OCI-M2 (cell line): Measurements from ENCODE around the gene ZNF439.
"Not testable (repeated sequence)": the region's sequence is repeated elsewhere in the genome, so short reads cannot be mapped to it uniquely, and the experiment has no call there.

Source experiments
- DNase-seq: peaks from one replicate; lab custom pipeline; 2025; ENCODE audit not compliant: unreplicated experiment; lab: John Stamatoyannopoulos, UW

ZNF439 gene

DNA sequence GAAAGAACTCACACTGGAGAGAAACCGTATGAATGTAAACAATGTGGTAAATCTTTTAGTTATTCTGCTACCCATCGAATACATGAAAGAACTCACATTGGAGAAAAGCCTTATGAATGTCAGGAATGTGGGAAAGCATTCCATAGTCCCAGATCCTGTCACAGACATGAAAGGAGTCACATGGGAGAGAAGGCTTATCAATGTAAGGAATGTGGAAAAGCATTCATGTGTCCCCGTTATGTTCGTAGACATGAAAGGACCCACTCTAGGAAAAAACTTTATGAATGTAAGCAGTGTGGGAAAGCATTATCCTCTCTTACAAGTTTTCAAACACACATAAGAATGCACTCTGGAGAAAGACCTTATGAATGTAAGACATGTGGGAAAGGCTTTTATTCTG lies 19.2 kb downstream of the ZNF439 start:
- DNase-seq: not testable (repeated sequence)

DNA sequence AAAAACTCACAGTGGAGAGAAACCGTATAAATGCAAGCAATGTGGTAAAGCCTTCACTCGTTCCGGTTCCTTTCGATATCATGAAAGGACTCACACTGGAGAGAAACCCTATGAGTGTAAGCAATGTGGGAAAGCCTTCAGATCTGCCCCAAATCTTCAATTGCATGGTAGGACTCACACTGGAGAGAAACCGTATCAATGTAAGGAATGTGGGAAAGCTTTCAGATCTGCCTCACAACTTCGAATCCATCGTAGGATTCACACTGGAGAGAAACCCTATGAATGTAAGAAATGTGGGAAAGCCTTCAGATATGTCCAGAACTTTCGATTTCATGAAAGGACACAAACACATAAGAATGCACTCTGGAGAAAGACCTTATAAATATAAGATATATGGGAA lies 19.7 kb downstream of the ZNF439 start:
- no peak for DNase-seq

DNA sequence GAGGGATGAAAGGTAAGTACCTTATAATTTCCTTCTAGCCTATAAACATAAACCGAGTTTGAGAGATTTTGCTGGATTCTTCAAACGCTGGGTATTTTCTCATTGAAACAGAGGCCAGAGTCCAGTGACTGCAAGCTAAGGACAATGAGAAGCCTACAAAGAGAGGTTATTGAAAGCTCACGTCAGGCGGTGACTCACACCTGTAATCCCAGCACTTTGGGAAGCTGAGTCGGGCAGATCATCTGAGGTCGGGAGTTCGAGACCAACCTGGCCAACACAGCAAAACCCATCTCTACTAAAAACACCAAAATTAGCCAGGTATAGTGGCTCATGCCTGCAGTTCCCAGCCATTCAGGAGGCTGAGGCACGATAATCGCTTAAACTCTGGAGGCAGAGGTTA lies 24.1 kb downstream of the ZNF439 start:
- no peak for DNase-seq

DNA sequence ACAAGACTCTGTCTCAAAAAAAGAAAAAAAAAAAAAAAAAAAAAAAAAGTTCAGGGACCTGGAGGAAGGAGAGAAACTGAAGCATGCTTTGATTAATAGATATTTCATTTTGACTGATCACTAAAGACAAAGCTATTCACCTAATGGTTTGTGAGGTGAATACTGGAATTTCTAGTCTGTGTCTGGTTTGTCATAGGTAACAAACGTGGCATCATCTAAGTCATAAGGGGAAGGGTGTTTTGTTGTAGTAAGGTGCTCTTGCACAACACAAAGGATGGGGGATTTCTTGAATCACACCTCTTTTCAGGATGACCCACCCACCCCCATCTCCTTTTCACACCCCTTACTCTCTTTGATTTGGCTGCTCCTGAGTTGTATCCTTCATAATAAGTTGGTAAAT lies 25.2 kb downstream of the ZNF439 start:
- DNase-seq: no peak

DNA sequence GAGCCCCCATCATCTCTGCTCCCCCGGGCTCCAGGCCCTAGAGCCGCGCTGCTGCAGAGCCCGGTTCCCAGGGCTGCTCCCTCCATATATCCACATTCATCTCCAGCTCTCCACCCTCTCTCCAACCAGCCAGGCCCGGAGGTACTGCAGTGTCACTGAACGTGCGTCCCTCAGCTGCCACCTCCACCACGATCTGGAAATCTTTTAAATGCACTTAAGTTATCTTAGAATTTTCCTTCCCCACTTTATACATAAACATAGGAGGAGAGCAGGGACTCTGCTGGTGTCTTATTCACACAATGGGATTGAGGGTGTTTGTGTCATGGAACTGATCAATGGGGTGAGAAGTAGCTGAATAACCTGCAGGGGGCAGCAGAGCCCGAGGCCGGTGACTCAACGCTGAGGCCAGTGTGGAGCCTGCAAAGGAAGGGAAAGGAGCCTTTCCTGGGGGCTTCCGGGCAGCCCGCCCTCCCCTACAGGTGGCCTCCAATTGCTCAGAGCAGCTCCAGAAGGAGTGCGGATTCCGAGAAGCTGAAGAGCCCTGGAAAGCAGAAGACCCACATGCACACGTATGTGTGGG lies 31.3 kb downstream of the ZNF439 start:
- DNase-seq: not testable (repeated sequence)

DNA sequence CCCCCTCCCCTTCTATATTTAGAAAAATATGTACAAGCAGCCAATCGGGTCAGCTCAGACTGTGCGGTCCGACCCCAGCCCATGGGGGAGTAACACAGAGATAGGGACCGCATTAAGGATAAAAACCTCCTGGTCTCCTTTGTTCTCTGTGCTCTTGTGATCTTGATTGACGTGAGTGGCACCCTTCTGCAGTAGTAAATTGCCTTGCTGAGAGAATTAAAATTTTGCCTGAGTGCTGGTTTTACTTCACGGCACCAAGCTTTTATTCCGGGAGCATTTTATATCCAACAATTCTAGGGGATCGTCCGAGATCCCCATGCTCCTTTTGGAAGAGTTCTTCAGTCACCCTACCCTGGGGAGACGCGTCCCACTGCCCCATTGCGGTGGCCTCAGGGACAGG lies 32.1 kb downstream of the ZNF439 start:
- no peak for DNase-seq

DNA sequence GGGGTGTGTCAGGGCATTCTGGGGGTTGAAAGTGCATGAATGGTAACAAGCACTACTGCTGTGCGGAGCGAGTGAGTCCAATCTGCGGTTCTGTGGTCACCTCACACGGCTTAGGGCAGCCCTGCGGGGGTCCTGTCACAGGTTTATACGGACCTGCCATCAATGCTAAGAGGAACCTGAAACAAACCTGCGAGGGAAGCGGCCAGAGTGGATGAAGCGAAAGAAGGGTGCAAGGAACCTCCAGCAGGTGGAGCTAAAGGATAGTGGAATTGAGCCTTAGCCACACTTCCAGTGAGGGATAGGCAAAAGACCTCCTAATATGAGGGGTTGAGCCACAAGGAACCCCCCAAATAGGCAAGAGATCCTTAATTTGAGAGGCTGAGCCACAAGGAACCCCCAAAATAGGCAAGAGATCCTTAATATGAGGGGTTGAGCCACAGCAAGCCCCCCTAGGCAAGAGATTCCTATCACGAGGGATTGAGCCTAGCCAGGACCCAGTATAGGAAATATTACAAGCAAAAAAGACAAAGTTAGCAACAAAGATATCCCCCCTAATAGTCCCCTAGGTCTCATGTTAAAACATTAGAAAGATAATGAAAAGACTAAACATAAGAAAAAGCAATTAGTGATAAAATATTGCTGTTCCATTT lies 32.8 kb downstream of the ZNF439 start:
- peak; percentile 93 for DNase-seq

DNA sequence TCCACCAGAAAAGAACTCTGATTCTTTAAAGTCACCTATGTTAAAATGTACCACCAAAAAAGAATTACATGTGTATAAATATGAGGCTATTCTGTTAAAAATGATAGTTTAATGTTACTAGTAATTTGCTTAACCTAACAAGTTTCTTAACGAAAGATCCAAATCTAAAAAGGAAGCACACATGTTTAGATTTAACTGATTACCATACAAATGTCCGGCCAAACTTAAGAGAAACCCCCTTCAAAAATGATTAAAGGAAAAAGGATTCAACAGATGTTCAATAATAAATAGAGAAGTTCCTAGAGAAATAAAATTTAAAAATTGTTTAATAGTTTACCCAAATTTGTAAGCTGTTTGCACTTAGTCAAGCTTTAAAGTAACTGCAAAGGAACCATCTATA lies 34.1 kb downstream of the ZNF439 start:
- no peak for DNase-seq

DNA sequence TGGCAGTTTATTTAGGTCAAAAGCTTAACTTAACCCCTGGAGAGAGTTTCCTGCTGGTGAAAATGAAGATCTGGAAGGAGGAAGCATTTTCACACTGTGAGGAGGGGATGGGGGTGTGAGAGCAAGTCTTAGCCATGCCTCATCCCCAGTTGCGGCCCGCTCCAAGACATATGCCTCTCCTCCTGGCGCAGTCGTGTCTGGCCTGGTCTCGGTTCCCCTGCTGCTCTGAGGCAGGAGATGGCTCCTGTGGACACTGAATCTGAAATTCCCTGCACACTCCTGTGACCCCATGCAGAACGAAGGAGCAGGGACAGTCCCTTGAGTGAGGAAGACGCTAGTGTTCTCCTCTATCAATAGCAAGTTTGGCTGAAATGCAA lies 38.7 kb downstream of the ZNF439 start:
- DNase-seq: no peak

DNA sequence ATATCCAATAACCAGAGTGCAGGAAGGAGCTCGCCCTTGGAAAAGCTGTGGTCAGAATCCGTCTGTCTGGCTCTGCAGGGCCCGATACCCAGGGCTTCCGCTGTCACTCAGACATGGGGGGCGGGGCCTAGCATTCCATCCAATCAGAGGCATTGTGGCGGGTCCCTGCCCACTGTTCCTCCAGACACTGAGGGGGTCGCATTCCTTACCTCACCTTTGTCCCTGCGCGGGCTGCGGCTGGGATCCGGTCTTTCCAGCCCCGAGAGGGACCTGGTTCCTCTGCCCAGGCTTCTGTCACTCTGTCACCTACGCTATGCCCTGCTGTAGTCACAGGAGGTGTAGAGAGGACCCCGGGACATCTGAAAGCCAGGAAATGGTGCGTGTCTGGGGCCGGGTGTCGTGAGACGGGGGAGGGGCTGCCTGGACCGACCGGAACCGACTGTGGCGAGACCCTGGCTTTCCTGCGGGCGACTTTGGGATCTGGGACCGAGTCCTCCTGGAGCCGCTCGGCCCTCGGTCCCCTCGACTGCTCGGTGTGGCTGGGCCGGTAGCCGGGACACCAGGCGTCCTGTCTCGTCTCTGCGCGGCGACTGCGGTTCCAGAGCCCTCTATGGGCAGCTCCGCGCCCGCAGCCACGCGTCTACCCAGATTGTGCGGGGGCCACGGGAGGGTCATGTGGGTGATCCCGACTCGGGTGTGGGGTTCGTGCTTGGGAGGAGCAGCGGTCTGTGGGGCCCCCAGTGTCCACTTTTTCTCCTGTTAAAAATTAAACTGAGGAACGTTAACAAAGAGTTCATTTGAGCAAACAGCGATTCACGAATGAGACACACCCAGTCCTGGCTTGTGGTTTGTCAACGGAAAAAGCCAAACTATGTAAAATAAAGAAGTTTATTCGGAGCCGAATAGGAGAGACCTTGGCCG lies 39.3 kb downstream of the ZNF439 start, which contains the start of gene ZNF69:
ZNF69 (plus strand) TSS at position 172 of the 921 bp plus-strand sequence; CDS start at position 314, 142 bp downstream.
- DNase-seq: peak; percentile 72

DNA sequence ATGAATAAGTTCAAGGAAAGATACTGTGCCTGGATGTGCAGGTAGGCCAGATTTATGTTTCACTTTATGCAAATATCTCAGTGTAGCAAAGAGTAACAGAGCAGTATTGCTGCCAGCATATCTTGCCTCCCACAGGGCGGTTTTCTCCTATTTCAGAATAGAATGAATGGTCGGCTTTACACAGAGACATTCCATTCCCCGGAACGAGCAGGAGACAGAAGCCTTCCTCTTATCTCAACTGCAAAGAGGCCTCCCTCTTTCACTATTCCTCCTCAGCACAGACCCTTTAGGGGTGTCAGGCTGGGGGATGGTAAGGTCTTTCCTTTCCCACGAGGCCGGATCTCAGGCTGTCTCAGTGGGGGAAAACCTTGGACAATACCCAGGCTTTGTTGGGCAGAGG lies 41.4 kb downstream of the ZNF439 start:
- DNase-seq: not testable (repeated sequence)

DNA sequence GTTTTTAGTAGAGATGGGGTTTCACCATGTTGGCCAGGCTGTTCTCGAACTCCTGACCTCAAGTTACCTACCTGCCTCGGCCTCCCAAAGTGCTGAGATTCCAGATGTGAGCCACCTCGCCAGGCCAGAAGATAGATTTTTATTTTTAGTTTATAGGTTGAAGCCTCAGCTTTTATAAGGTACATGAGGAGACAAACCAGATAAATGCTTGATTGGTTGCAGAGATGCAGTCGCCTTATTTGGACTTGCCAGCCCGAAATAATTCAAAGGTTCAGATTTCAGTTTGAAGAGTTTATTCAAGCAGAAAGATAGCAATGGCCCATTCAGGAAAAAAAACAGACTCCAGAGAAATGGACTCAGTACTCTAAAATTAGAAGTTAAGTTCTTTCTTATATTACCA lies 42.1 kb downstream of the ZNF439 start:
- DNase-seq: no peak

DNA sequence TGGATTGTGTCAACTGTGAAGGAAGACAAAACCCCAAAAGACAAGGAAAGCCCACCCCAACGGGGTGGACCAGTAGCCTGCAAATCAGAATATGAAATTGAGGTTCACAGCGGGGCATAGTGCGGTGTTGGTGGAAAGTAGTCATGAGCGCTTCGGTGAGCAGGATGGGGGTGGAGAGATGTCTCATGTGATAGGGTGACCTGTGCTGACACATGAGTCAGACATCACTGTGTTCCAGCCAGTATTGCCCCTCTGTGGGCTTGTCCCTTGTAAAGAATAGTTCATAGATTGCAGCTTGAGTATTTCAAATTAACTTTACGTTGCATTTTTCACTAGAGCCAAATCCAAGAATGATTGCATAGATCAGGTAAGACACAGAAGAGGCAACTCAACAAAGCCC lies 46.3 kb downstream of the ZNF439 start:
- no peak for DNase-seq

DNA sequence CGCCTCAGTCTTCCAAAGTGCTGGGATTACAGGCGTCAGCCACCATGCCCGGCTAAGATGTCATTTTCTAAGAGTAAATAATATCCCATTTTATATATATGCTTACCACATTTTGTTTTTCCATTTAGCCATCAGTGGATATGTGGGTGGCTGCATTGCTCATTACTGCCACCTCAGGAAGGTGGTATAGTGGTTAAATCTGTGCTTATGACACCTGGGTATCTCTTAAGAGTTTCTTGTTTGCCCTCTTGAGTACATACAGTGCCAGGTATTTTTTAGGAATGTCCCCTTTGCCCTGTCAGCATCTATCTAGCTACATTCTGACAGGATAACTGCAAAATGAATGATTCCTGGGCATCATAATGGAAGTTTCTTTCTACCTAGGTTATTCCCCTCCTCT lies 53.7 kb downstream of the ZNF439 start:
- no peak for DNase-seq

DNA sequence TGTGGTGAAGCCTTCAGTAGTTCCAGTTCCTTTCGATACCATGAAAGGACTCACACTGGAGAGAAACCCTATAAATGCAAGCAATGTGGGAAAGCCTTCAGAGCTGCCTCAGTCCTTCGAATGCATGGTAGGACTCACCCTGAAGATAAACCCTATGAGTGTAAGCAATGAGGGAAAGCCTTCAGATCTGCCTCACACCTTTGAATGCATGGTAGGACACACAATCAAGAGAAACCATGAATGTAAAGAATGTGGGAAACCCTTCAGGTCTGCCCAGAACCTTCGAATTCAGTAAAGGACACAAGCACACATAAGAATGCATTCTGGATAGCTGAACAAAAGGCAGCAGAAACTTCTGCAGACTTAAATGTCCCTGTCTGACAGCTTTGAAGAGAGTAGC lies 57.4 kb downstream of the ZNF439 start:
- no peak for DNase-seq

DNA sequence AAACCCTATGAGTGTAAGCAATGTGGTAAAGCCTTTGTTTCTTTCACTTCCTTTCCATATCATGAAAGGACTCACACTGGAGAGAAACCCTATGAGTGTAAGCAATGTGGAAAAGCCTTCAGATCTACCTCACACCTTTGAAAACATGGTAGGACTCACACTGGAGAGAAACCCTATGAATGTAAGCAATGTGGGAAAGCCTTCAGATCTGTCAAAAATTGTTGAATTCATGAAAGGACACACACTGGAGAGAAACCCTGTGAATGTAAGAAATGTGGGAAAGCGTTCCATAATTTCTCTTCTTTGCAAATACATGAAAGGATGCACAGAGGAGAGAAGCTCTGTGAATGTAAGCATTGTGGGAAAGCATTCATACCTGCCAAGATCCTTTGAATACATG lies 63.4 kb downstream of the ZNF439 start:
- DNase-seq: not testable (repeated sequence)

DNA sequence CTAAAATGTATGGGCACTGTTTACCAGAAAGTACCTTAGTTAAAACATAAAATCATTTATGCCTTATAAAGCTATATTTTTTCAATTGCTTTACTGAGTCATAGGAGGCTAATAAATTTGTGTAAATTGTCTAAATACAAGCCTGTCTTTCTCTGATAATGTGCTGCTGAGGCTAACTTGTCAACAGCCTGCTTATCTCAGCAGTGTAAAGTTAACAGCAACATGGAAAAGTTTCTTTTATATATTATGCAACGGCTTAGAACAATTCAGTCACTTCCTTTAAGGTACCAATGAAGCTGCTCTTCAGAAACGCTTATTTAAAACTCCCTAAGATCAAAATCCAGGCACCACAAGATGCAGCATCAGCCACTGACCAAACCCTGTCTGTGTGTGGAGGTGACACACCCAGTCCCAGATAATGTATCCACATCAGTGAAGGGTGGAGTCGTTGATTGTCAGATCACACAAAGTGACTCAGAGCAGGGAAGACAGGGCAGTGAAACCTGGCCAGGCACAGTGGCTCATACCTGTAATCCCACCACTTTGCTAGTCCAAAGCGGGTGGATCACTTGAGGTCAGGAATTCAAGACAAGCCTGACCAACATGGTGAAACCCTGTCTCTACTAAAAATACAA lies 66.0 kb downstream of the ZNF439 start:
- DNase-seq: not testable (repeated sequence)
